ENCODE measurements around the gene GPR39.

DNA sequence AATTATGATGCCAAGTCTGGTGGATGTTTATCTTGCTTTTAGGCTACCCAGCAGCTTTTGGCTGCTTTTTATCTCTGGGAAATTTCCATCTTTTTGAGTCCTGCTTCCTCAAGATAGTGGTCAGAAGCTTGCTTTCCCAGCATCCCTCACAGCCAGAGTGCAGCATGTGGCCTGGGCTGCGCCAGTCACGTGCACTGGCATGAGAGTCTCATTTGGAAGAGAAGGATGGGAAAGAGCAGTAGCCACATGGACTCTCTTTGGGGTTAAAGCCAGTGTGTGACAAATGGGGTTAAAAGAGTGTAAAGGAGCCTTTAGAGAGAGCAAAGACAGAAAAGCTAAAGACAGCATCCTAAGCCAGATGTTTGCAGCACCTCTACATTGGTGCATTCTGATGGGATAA, 12.7 kb downstream of the GPR39 start:
- no peak for TF ChIP-seq POLR2AphosphoS5 (IDR thresholded peaks at IDR 0.05)
- TF ChIP-seq, protein P1, sequence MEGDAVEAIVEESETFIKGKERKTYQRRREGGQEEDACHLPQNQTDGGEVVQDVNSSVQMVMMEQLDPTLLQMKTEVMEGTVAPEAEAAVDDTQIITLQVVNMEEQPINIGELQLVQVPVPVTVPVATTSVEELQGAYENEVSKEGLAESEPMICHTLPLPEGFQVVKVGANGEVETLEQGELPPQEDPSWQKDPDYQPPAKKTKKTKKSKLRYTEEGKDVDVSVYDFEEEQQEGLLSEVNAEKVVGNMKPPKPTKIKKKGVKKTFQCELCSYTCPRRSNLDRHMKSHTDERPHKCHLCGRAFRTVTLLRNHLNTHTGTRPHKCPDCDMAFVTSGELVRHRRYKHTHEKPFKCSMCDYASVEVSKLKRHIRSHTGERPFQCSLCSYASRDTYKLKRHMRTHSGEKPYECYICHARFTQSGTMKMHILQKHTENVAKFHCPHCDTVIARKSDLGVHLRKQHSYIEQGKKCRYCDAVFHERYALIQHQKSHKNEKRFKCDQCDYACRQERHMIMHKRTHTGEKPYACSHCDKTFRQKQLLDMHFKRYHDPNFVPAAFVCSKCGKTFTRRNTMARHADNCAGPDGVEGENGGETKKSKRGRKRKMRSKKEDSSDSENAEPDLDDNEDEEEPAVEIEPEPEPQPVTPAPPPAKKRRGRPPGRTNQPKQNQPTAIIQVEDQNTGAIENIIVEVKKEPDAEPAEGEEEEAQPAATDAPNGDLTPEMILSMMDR (IDR thresholded peaks at IDR 0.05), result no peak
- no peak for TF ChIP-seq POLR2A (IDR thresholded peaks at IDR 0.05; ENCODE audit: low read depth)
- TF ChIP-seq EP300 (IDR thresholded peaks at IDR 0.05), result no peak

Measured in esophagus muscularis mucosa (tissue), 4 donors.